Endothelial cell (in vitro differentiated cells): Measurements from ENCODE around the gene NOTUM. TPM values are rescaled to one million over a fixed set of nuclear protein-coding genes. Genes with fewer than 3 reads are reported as not detected.
"Not testable (repeated sequence)": the region's sequence is repeated elsewhere in the genome, so short reads cannot be mapped to it uniquely, and the experiment has no call there.

Experiments
- DNase-seq: peaks from one replicate; pipeline ENCODE4 v3.0.0; 2021; ENCODE audit warnings: low spot score
- H3K27ac Mint-ChIP-seq: one replicate; pipeline ENCODE4 v1.8.0; 2021; ENCODE audit warnings: mixed read lengths, inconsistent platforms; ENCODE audit not compliant: unreplicated experiment
- H3K27me3 Mint-ChIP-seq: one replicate; pipeline ENCODE4 v1.8.0; 2021; ENCODE audit warnings: mild to moderate bottlenecking, moderate library complexity, mixed read lengths, inconsistent platforms; ENCODE audit not compliant: unreplicated experiment
- H3K36me3 Mint-ChIP-seq: one replicate; pipeline ENCODE4 v1.8.0; 2021; ENCODE audit warnings: mild to moderate bottlenecking, low read depth, mixed read lengths, inconsistent platforms; ENCODE audit not compliant: unreplicated experiment
- H3K4me1 Mint-ChIP-seq: one replicate; pipeline ENCODE4 v1.8.0; 2021; ENCODE audit warnings: mild to moderate bottlenecking, mixed read lengths, inconsistent platforms; ENCODE audit not compliant: unreplicated experiment
- H3K4me3 Mint-ChIP-seq: one replicate; pipeline ENCODE4 v1.8.0; 2021; ENCODE audit warnings: mild to moderate bottlenecking, mixed read lengths, inconsistent platforms; ENCODE audit not compliant: unreplicated experiment
- H3K9me3 Mint-ChIP-seq: one replicate; pipeline ENCODE4 v1.8.0; 2021; ENCODE audit warnings: mixed read lengths, inconsistent platforms; ENCODE audit not compliant: unreplicated experiment
- CTCF ChIP-seq: fragments of 200-600 bp; sonication (generic); IDR thresholded peaks from one replicate; pipeline ENCODE4 v1.5.0; 2021; ENCODE audit warnings: antibody characterized with exemption; ENCODE audit not compliant: unreplicated experiment
- total RNA-seq: library from RNA; stranded (reverse); fragmentation: NEBNext Ultra II Directional; extraction: Animal tissue kit (Norgen Biotek cat#: 25700); gene quantifications from one replicate; pipeline ENCODE4 v1.2.1, GENCODE V29; 2021; ENCODE audit not compliant: unreplicated experiment

NOTUM gene
- total RNA-seq, 1 donor from 2014 or later: not detected

GRCh38 chr17:81921996-81922565 is 38.9 kb downstream of the NOTUM start:
- Mint-ChIP-seq H3K4me3 (peak overlapping the region; percentile 21), H3K27me3 (peaks cover 23% of the 10 kb centered on the region), H3K36me3 (peaks cover 11% of the 10 kb centered on the region), H3K9me3 (no peaks in the 10 kb centered on the region), H3K27ac (no peak overlapping the region), H3K4me1 (peaks cover 16% of the 10 kb centered on the region)
- no peak for TF ChIP-seq CTCF
- DNase-seq: no peak

GRCh38 chr17:81921537-81921862 is 39.5 kb downstream of the NOTUM start:
- H3K36me3 Mint-ChIP-seq: peaks cover 14% of the 10 kb centered on the region
- H3K4me1 Mint-ChIP-seq: peaks cover 16% of the 10 kb centered on the region
- H3K27ac Mint-ChIP-seq: no peak overlapping the region
- H3K4me3 Mint-ChIP-seq: no peak overlapping the region
- no peaks in the 10 kb centered on the region for H3K9me3 Mint-ChIP-seq
- no peak for TF ChIP-seq CTCF
- peaks cover 22% of the 10 kb centered on the region for H3K27me3 Mint-ChIP-seq
- no peak for DNase-seq

GRCh38 chr17:81920612-81921536 is 40.1 kb downstream of the NOTUM start:
- peaks cover 18% of the 10 kb centered on the region for H3K27me3 Mint-ChIP-seq
- H3K27ac Mint-ChIP-seq: no peak overlapping the region
- peaks cover 19% of the 10 kb centered on the region for H3K36me3 Mint-ChIP-seq
- peak overlapping the region; percentile 16 for H3K4me3 Mint-ChIP-seq
- peaks cover 10% of the 10 kb centered on the region for H3K4me1 Mint-ChIP-seq
- no peak for TF ChIP-seq CTCF
- no peaks in the 10 kb centered on the region for H3K9me3 Mint-ChIP-seq
- DNase-seq: no peak

- no peak overlapping the region for H3K27ac Mint-ChIP-seq
- no peak for TF ChIP-seq CTCF
- H3K27me3 Mint-ChIP-seq: peaks cover 15% of the 10 kb centered on the region
- no peaks in the 10 kb centered on the region for H3K9me3 Mint-ChIP-seq
- peaks cover 22% of the 10 kb centered on the region for H3K36me3 Mint-ChIP-seq
- no peak for DNase-seq
- H3K4me3 Mint-ChIP-seq: peak overlapping the region; percentile 86
- H3K4me1 Mint-ChIP-seq: peaks cover 4% of the 10 kb centered on the region
Observed at GRCh38 chr17:81918832-81919545, 42.0 kb downstream of the NOTUM start.

GRCh38 chr17:81918333-81918669 is 42.7 kb downstream of the NOTUM start:
- H3K4me3 Mint-ChIP-seq: peak overlapping the region; percentile 86
- H3K27me3 Mint-ChIP-seq: peaks cover 18% of the 10 kb centered on the region
- not testable (repeated sequence) for H3K4me1 Mint-ChIP-seq, DNase-seq, H3K9me3 Mint-ChIP-seq
- peak overlapping the region; percentile 36 for H3K27ac Mint-ChIP-seq
- peaks cover 25% of the 10 kb centered on the region for H3K36me3 Mint-ChIP-seq
